NCI-H1436 (cell line): ENCODE results near the gene CNTFR.
"Not testable (repeated sequence)": the region's sequence is repeated elsewhere in the genome, so short reads cannot be mapped to it uniquely, and the experiment has no call there.

Experiments used
- DNase-seq: peaks from one replicate; lab custom pipeline; 2025; lab: John Stamatoyannopoulos, UW

CNTFR gene

GRCh38 chr9:34589636-34590380, at the start of gene CNTFR:
CNTFR (minus strand) TSS chr9:34589724; CDS start chr9:34568981, 20,743 bp downstream.
- DNase-seq, result peak; percentile 38

GRCh38 chr9:34639322-34639721, 49.8 kb upstream of the CNTFR start:
- not testable (repeated sequence) for DNase-seq

GRCh38 chr9:34638138-34638445, 48.6 kb upstream of the CNTFR start:
- DNase-seq, result no peak

- peak; percentile 89 for DNase-seq
These were observed 48.0 kb upstream of the CNTFR start, which contains the start of gene SIGMAR1 for GRCh38 chr9:34637356-34638137. SIGMAR1 (minus strand) TSS chr9:34637787; CDS start chr9:34637697, 90 bp downstream.

- no peak for DNase-seq
These were observed 47.3 kb upstream of the CNTFR start for GRCh38 chr9:34636791-34637355.

- DNase-seq, result no peak
These were observed 46.0 kb upstream of the CNTFR start for GRCh38 chr9:34635556-34635955.

- DNase-seq, result no peak
These were observed 45.2 kb upstream of the CNTFR start for GRCh38 chr9:34634551-34635248.

- peak; percentile 36 for DNase-seq
These were observed 44.5 kb upstream of the CNTFR start for GRCh38 chr9:34633851-34634550.

GRCh38 chr9:34633166-34633565, 43.6 kb upstream of the CNTFR start:
- no peak for DNase-seq

GRCh38 chr9:34630402-34631154, 41.1 kb upstream of the CNTFR start:
- DNase-seq, result no peak

- no peak for DNase-seq
These were observed 39.9 kb upstream of the CNTFR start for GRCh38 chr9:34629491-34629808.

- DNase-seq, result peak; percentile 16
These were observed 39.3 kb upstream of the CNTFR start, which contains the start of gene ARID3C for GRCh38 chr9:34628656-34629490. ARID3C (minus strand) TSS chr9:34629066; CDS start chr9:34628014, 1,052 bp downstream.

- no peak for DNase-seq
These were observed 38.5 kb upstream of the CNTFR start for GRCh38 chr9:34627716-34628655.

GRCh38 chr9:34625186-34625486, 35.6 kb upstream of the CNTFR start:
- DNase-seq, result no peak

GRCh38 chr9:34624475-34625185, 35.1 kb upstream of the CNTFR start:
- DNase-seq, result no peak

GRCh38 chr9:34623374-34624235, 34.1 kb upstream of the CNTFR start:
- no peak for DNase-seq
